ENCODE measurements around the gene TOX3.

- TF ChIP-seq POLR2A (IDR thresholded peaks at IDR 0.05; ENCODE audit: low read depth) (no peak), CTCF (IDR thresholded peaks at IDR 0.05) (no peak)
Observed at GRCh38 chr16:52499060-52499440, 47.9 kb downstream of the TOX3 start.
